ENCODE data around the gene COX7B2.

Gene COX7B2

GRCh38 chr4:46927201-46927600 is 18.2 kb upstream of the COX7B2 start:
- Mint-ChIP-seq H3K36me3 (no peaks in the 10 kb centered on the region), H3K9me3 (no peaks in the 10 kb centered on the region), H3K4me1 (no peaks in the 10 kb centered on the region), H3K27ac (no peak overlapping the region), H3K4me3 (no peak overlapping the region), H3K27me3 (peaks cover 3% of the 10 kb centered on the region)

DNA sequence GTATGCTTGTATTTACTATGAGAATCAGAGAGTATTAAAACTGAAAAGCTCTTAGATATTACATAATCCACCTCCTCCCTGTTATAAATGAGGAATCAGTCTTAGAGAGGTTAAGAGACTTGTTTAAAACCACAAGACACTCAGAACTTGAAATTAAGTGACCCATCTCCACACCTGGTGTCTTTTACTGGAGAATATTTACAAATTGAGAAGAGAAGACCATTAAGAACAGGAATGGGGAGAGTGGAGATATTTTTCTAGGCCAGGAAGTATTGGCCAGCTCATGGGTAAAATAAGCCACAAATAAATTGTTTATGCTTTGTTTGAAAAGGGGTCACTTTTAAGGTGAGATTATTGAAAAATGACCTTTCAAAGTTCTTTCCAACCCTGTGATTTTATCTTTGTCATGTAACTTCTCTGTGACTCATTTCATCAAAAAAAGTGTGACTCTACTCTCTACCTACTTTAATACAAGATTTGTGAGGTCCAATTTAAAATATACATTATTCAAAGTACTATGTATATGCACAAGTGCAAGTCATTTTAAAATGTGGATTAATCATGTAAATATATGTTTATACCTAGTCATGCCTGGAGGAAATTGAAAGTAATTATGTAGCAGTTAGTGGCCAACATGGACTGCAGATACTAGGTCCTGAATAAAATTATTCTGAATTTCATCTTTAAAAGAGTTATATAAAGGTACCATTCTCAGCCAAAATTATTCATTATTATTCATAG is 15.9 kb upstream of the COX7B2 start:
- no peak overlapping the region for H3K4me3 Mint-ChIP-seq
- peaks cover 3% of the 10 kb centered on the region for H3K27me3 Mint-ChIP-seq
- no peaks in the 10 kb centered on the region for H3K4me1 Mint-ChIP-seq
- H3K27ac Mint-ChIP-seq, result no peak overlapping the region
- no peaks in the 10 kb centered on the region for H3K36me3 Mint-ChIP-seq
- H3K9me3 Mint-ChIP-seq, result no peaks in the 10 kb centered on the region

- Mint-ChIP-seq H3K27me3 (peaks cover 2% of the 10 kb centered on the region), H3K9me3 (no peaks in the 10 kb centered on the region), H3K4me1 (no peaks in the 10 kb centered on the region), H3K4me3 (no peak overlapping the region), H3K36me3 (no peaks in the 10 kb centered on the region), H3K27ac (no peak overlapping the region)
Observed at GRCh38 chr4:46922205-46922604, 13.2 kb upstream of the COX7B2 start.

DNA sequence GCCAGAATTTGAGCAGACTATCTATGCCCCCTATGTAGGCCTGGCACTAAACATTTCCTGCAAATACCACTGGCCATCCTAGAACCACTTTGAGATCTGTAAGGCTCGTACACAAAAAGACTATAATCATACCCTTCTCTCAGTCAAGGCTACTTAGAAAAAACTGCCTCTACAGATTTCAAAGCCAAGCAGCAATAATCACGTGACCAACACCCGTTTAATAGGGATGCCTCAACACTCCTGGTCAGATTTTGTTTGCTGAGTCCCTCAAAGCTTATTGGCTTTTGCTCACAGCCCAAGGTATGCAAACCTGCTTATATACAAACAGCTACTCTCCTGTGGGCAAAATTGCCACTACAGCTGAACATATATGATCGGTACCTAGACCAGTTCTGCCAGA is 897 bp downstream of the COX7B2 start:
- Mint-ChIP-seq H3K4me3 (no peak overlapping the region), H3K9me3 (peaks cover 6% of the 10 kb centered on the region)

GRCh38 chr4:46900082-46900481 is 9.0 kb downstream of the COX7B2 start:
- no peaks in the 10 kb centered on the region for H3K27me3 Mint-ChIP-seq
- no peaks in the 10 kb centered on the region for H3K4me1 Mint-ChIP-seq
- no peaks in the 10 kb centered on the region for H3K9me3 Mint-ChIP-seq
- H3K4me3 Mint-ChIP-seq, result no peak overlapping the region
- H3K36me3 Mint-ChIP-seq, result no peaks in the 10 kb centered on the region
- H3K27ac Mint-ChIP-seq, result no peak overlapping the region

More for the DNA sequence above, 897 bp downstream of the COX7B2 start:
- H3K36me3 Mint-ChIP-seq, result no peaks in the 10 kb centered on the region
- no peaks in the 10 kb centered on the region for H3K4me1 Mint-ChIP-seq
- H3K27me3 Mint-ChIP-seq, result no peaks in the 10 kb centered on the region
- no peak overlapping the region for H3K27ac Mint-ChIP-seq

GRCh38 chr4:46894826-46895225 is 14.2 kb downstream of the COX7B2 start:
- no peaks in the 10 kb centered on the region for H3K27me3 Mint-ChIP-seq
- H3K36me3 Mint-ChIP-seq, result no peaks in the 10 kb centered on the region
- H3K9me3 Mint-ChIP-seq, result no peaks in the 10 kb centered on the region
- no peak overlapping the region for H3K4me3 Mint-ChIP-seq
- no peak overlapping the region for H3K27ac Mint-ChIP-seq
- H3K4me1 Mint-ChIP-seq, result no peaks in the 10 kb centered on the region

DNA sequence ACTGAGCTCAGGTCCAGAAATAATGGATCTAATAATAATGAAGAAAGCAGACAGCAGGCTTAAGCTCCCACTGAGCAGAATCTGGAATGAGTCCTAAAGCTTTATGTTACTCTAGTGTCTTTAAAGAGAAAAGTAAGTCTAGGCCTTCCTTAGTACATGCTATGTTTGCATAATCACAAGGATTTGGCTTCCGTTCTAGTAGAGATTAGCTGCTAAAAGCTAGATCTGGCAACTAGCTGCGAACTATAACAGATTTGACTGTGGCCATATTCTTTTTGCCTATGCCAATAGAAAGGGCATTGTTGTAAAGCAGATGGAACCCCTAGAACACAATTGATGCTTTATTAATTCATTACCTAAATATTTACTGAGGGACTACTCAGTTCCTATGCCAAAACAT is 19.0 kb downstream of the COX7B2 start:
- H3K9me3 Mint-ChIP-seq, result no peaks in the 10 kb centered on the region
- no peak overlapping the region for H3K4me3 Mint-ChIP-seq
- no peaks in the 10 kb centered on the region for H3K4me1 Mint-ChIP-seq
- H3K27ac Mint-ChIP-seq, result no peak overlapping the region
- H3K27me3 Mint-ChIP-seq, result peaks cover 3% of the 10 kb centered on the region
- no peaks in the 10 kb centered on the region for H3K36me3 Mint-ChIP-seq

DNA sequence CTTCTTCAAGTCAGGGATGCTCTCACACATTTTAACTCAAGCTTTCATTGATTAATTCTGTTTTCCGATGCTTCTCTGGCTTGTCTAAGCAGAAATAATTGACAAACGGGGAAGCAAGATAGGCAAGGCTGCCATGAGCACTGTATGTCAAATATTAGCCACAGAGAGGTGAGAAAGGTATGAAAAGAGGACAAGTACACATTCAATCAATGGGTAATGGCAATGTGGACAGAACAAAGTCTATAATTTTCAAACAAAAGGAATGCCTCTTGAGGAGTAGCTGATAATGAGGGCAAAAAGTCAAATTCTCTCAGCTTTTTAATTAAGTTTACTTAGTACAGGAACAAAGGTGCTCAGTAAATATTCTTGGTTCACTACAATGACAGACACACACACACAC is 19.6 kb downstream of the COX7B2 start:
- no peaks in the 10 kb centered on the region for H3K9me3 Mint-ChIP-seq
- H3K36me3 Mint-ChIP-seq, result no peaks in the 10 kb centered on the region
- H3K4me3 Mint-ChIP-seq, result no peak overlapping the region
- H3K27ac Mint-ChIP-seq, result no peak overlapping the region
- peaks cover 3% of the 10 kb centered on the region for H3K27me3 Mint-ChIP-seq
- H3K4me1 Mint-ChIP-seq, result no peaks in the 10 kb centered on the region

DNA sequence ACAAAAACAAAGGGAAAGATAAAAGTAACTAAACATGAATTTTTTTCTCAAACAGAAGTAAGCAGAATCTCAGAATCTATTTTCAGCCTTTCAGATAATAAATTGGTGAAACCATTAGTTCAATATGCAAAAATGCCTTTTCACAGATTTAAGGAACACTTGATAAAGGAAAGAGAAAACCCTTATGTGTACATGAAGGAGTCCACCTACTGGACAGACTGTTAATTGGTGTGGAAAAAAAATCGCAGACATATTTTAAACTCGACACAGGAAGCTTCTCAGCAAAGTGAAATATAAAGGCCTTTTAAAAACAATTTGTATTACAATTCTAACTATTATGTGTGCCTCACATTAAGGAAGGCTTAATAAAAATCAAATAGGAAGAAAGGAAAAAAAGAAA is 22.3 kb downstream of the COX7B2 start:
- H3K9me3 Mint-ChIP-seq, result no peaks in the 10 kb centered on the region
- H3K36me3 Mint-ChIP-seq, result no peaks in the 10 kb centered on the region
- H3K27me3 Mint-ChIP-seq, result peaks cover 3% of the 10 kb centered on the region
- no peak overlapping the region for H3K4me3 Mint-ChIP-seq
- H3K27ac Mint-ChIP-seq, result no peak overlapping the region
- no peaks in the 10 kb centered on the region for H3K4me1 Mint-ChIP-seq

DNA sequence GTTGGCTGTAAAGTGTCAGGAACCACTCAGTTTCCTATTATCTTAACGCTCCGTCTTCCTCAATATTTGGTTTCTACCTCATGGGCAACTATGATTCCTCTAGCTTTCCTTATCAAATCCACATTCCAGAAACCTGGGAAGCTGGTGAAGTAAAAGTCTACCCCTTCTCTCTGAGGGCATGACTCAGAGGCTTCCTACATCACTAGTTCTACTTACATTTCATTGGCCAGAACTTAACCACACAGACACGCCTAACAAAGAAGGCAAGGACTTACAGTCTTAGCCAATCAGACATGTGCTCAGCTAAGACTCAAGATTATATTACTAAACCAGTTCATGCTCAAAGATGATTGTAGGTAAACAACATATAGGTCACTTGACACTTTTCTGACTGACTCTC is 30.4 kb downstream of the COX7B2 start:
- H3K9me3 Mint-ChIP-seq, result peaks cover 7% of the 10 kb centered on the region
- H3K4me3 Mint-ChIP-seq, result no peak overlapping the region
- no peaks in the 10 kb centered on the region for H3K27me3 Mint-ChIP-seq
- no peaks in the 10 kb centered on the region for H3K36me3 Mint-ChIP-seq
- H3K4me1 Mint-ChIP-seq, result no peaks in the 10 kb centered on the region
- H3K27ac Mint-ChIP-seq, result no peak overlapping the region

- H3K4me1 Mint-ChIP-seq, result no peaks in the 10 kb centered on the region
- no peak overlapping the region for H3K4me3 Mint-ChIP-seq
- peaks cover 7% of the 10 kb centered on the region for H3K9me3 Mint-ChIP-seq
- no peaks in the 10 kb centered on the region for H3K27me3 Mint-ChIP-seq
- no peaks in the 10 kb centered on the region for H3K36me3 Mint-ChIP-seq
- H3K27ac Mint-ChIP-seq, result no peak overlapping the region
Observed at GRCh38 chr4:46874811-46875210, 34.2 kb downstream of the COX7B2 start.

DNA sequence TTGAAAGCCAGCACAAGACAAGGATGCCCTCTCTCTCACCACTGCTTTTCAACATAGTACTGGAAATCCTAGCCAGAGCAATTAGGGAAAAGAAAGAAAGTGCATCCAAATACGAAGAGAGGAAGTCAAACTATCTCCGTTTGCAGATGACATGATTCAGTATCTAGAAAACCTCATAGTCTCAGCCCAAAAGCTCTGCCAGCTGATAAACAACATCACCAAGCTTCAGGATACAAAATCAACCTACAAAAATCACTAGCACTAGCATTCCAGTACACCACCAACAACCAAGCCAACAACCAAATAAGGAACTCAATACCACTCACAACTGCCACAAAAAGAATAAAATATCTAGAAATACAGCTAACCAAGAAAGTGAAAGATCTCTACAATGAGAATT is 38.6 kb downstream of the COX7B2 start:
- H3K9me3 Mint-ChIP-seq, result no peaks in the 10 kb centered on the region
- H3K4me3 Mint-ChIP-seq, result no peak overlapping the region
- H3K27me3 Mint-ChIP-seq, result peaks cover 3% of the 10 kb centered on the region
- H3K36me3 Mint-ChIP-seq, result no peaks in the 10 kb centered on the region
- no peaks in the 10 kb centered on the region for H3K4me1 Mint-ChIP-seq
- H3K27ac Mint-ChIP-seq, result no peak overlapping the region

DNA sequence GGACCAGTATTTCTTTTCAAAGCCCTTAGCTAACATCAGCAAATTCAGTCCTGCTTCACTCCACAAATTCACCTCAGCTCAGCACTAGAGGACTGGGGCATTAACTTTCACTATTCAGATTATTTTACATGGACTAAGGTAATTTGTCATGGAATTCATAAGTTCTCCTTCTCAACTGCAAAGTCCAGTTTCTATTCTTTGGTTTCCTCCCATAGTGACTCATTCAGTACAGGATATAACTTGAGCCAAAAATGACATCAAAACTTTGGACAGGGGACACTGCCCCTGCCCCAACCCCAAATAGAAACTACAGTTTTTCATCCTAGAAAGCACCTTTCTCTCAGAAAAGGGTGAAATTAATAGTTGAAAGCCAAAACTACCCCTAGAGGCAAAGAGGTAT is 52.7 kb downstream of the COX7B2 start:
- Mint-ChIP-seq H3K27me3 (peaks cover 5% of the 10 kb centered on the region), H3K36me3 (no peaks in the 10 kb centered on the region), H3K4me3 (no peak overlapping the region), H3K9me3 (no peaks in the 10 kb centered on the region), H3K4me1 (no peaks in the 10 kb centered on the region), H3K27ac (no peak overlapping the region)

GRCh38 chr4:46852800-46853199 is 56.2 kb downstream of the COX7B2 start:
- H3K27me3 Mint-ChIP-seq, result peaks cover 5% of the 10 kb centered on the region
- no peaks in the 10 kb centered on the region for H3K4me1 Mint-ChIP-seq
- no peak overlapping the region for H3K27ac Mint-ChIP-seq
- H3K36me3 Mint-ChIP-seq, result no peaks in the 10 kb centered on the region
- H3K9me3 Mint-ChIP-seq, result no peaks in the 10 kb centered on the region
- H3K4me3 Mint-ChIP-seq, result no peak overlapping the region

DNA sequence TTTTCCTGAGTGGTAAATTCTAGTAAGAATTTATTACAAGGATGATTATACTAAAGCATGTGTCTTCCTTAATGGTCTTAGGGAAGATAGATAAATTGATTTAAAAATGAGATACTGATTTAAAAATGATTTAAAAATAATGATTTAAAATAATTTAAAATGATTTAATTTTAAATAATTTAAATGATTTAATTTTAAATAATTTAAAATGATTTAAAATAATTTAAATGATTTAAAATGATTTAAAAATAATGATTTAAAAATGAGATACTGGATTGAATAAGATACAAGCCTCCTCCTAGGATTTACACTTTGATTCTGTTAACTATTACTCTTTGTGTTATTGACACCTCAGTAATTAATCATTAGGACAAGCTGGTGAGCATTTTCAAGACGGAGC is 59.0 kb downstream of the COX7B2 start:
- H3K27me3 Mint-ChIP-seq, result peaks cover 5% of the 10 kb centered on the region
- H3K4me1 Mint-ChIP-seq, result no peaks in the 10 kb centered on the region
- H3K36me3 Mint-ChIP-seq, result no peaks in the 10 kb centered on the region
- no peak overlapping the region for H3K27ac Mint-ChIP-seq
- H3K9me3 Mint-ChIP-seq, result no peaks in the 10 kb centered on the region
- H3K4me3 Mint-ChIP-seq, result no peak overlapping the region

DNA sequence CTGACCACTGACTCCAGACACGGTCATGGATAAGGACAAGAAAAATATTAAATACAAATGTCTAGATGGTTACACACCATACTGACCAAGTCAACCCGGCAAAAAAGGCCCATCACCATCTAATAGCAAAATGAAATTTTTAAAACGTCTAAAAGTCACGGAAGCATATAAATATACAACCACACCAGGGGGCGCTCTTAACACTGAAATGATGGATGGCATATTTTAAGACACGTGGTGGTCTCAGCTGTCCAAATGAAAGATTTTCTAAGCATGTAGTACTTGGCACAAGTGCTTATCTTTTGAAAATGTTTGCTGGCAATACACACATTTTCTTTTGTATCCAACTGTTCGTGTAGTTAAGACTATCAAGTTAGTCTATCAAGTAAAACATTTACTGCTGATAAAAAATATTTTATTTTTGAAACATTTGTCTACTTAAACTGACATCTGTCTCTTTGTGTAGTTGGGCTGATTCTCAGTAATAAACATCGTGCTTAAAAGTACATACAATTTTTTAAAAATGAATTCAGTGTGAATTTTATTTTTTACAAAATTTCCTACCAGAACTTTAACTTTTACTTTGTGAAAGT is 64.6 kb downstream of the COX7B2 start:
- Mint-ChIP-seq H3K9me3 (no peaks in the 10 kb centered on the region), H3K36me3 (no peaks in the 10 kb centered on the region), H3K27ac (no peak overlapping the region), H3K27me3 (peaks cover 1% of the 10 kb centered on the region), H3K4me1 (no peaks in the 10 kb centered on the region), H3K4me3 (no peak overlapping the region)

DNA sequence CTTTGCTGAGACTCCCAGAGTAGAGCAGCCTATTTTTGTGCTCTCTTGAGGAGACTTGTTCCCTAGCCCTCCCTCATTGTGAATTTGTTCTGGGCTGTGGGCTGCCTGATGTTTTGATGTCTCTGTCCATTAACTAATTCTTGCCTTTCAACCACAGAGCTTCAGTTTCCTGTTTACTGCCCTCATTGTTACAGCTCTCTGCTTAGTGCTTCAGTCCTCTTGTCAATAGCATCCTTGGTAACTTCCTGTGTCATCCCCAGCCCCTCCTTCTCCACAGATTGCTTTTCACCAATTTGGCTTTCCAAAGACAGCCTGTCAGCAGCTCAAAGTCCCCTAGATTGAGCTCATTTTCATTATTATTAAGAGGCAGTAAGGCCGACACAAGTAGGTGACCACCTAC is 69.9 kb downstream of the COX7B2 start:
- Mint-ChIP-seq H3K9me3 (no peaks in the 10 kb centered on the region), H3K27ac (no peak overlapping the region), H3K4me1 (no peaks in the 10 kb centered on the region), H3K36me3 (no peaks in the 10 kb centered on the region), H3K4me3 (no peak overlapping the region), H3K27me3 (no peaks in the 10 kb centered on the region)

All from activated naive CD4-positive, alpha-beta T cell treated with anti-CD3 and anti-CD28 coated beads, Interleukin-2, amount 50 U/mL, for 24 hours (primary cell).